Measurements from ENCODE around the gene ME1.

DNA sequence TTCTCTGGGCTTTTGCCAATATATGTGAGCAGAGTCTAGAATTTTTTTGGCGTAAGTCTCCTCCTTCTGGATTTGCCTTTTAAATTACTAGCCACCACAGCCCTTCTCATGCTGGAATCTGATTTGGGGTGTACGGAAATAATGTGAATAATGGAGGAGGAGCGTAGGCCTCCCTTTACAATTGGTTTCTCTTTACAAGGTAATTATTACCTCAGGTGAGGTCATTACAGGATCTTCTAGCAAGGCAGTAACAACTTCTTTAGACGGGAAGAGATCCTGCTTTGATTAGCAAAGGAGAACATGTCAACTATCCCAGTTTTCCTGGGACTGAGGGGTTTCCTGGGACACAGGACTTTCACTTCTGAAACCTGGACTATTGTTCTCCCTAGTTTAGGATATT lies 228.8 kb downstream of the ME1 start:
- TF ChIP-seq, protein P1, sequence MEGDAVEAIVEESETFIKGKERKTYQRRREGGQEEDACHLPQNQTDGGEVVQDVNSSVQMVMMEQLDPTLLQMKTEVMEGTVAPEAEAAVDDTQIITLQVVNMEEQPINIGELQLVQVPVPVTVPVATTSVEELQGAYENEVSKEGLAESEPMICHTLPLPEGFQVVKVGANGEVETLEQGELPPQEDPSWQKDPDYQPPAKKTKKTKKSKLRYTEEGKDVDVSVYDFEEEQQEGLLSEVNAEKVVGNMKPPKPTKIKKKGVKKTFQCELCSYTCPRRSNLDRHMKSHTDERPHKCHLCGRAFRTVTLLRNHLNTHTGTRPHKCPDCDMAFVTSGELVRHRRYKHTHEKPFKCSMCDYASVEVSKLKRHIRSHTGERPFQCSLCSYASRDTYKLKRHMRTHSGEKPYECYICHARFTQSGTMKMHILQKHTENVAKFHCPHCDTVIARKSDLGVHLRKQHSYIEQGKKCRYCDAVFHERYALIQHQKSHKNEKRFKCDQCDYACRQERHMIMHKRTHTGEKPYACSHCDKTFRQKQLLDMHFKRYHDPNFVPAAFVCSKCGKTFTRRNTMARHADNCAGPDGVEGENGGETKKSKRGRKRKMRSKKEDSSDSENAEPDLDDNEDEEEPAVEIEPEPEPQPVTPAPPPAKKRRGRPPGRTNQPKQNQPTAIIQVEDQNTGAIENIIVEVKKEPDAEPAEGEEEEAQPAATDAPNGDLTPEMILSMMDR (IDR thresholded peaks at IDR 0.05): no peak
- TF ChIP-seq POLR2A (IDR thresholded peaks at IDR 0.05): no peak
